GM12873 (cell line): Measurements from ENCODE around the gene ZBTB46.

Experiments
- TF ChIP-seq, protein P1 (sequence below): IDR thresholded peaks from 2 replicates; pipeline ENCODE4 v1.5.1; 2012; ENCODE audit warnings: low read depth, mild to moderate bottlenecking, moderate library complexity, low read length, control low read depth; ENCODE audit not compliant: insufficient read depth; ENCODE audit errors: missing control alignments

The ZBTB46 gene

DNA sequence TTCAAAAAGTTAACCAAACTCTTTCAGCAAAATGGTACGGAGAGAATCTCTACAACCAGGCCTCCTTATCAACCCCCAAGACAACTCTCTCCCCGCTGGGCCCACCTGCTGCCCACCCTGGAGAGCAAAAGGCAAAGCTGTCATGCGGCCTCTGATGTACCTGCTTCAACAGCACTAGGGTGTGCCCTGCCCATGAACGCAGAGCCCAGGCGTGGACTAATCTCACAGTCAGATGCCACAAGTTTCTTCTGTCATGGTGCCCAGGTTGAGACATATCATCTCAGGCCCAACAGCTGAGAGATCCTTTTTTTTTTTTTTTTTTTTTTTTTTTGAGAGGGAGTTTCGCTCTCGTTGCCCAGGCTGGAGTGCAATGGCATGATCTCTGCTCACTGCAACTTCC is 65.2 kb downstream of the ZBTB46 start:
- TF ChIP-seq, protein P1, sequence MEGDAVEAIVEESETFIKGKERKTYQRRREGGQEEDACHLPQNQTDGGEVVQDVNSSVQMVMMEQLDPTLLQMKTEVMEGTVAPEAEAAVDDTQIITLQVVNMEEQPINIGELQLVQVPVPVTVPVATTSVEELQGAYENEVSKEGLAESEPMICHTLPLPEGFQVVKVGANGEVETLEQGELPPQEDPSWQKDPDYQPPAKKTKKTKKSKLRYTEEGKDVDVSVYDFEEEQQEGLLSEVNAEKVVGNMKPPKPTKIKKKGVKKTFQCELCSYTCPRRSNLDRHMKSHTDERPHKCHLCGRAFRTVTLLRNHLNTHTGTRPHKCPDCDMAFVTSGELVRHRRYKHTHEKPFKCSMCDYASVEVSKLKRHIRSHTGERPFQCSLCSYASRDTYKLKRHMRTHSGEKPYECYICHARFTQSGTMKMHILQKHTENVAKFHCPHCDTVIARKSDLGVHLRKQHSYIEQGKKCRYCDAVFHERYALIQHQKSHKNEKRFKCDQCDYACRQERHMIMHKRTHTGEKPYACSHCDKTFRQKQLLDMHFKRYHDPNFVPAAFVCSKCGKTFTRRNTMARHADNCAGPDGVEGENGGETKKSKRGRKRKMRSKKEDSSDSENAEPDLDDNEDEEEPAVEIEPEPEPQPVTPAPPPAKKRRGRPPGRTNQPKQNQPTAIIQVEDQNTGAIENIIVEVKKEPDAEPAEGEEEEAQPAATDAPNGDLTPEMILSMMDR: no peak

DNA sequence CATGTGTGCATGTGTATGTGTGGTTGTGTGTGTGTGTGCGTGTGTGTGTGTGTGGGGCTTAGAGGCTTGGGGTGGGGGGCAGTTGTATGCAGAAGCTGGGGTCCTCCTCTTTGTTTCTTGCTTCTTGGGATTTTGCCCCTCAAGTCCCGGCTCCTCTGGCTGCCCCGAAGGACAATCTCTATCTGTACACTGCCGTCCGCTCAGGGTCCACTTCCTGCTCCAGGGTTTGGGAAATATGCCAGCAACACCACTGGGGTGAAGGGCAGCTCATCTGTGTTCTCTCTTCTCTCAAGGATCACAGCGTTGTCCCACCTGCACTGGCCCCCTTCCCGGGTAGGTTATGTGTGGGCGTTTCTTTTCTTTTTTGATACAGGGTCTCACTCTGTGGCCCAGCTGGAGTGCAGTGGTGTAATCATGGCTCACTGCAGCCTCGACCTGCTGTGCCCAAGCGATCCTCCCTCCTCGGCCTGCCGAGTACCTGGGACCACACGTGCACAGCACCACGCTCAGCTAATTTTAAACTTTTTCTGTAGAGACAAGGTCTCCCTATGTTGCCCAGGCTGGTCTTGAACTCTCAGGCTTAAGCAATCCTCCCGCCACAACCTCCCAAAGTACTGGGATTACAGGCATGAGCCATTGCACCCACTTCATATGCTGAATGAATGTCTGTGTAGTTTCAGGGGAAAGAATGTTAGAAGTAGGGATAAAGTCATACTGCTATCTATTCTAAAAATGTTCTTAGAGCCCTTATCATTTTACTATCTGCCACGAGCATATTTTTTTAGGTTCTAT is 65.8 kb downstream of the ZBTB46 start:
- TF ChIP-seq, protein P1: no peak

DNA sequence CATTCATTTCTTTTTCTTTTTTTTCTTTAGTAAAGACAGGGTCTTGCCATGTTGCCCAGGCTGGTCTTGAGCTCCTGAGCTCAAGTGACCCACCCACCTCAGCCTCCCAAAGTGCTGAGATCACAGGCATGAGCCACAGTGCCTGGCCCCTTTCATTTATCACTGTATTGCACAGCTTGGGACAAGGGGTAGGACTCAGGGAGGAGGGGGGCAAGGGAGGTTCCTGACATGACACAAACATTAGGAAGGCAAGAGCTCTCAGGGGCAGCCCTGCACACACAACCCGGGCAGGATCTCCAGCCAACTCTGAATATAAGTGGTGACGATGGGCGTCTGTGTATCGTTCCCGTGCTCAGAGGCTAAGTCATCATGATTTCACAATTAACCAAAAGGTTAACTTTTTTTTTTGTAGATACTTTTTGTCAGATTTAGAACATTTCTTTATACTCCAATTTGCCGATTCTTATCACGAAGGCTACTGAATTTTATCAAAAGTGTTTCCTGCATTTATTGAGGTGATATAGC is 71.6 kb downstream of the ZBTB46 start:
- TF ChIP-seq, protein P1: no peak

DNA sequence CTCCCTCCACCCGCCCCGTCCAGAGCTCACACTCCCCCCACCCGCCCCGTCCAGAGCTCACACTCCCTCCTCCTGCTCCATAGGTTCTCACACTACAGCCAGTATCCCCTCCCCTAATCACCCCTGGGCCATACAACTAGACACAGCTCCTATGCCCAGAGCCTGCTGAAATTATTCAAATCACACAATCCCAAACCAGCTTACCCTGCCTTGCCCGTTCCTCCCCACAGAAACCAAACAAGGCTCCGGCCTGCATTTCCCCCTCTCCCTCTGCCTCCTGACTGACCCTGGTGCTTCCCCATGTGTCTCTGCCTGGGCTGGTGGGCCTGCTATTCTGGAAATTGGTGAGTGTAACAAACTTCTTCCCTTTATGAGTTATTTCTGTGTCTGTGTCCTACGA is 72.9 kb downstream of the ZBTB46 start:
- TF ChIP-seq, protein P1: no peak

DNA sequence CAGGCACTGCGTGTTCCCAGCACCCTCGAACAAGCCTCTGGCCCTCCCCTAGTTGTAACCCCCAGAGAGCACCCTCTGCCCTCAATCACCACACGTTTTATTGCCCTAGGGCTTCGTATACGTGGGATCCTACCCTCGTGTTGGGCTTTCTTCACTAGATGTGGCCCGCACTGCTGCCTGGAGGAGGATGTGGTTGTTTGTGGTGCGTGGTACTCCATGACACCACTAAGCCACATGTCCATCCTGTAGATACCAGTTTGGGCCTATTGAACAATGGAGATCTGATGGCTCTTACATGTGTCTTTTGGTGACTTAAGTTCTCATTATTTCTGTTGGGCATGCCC is 74.4 kb downstream of the ZBTB46 start:
- TF ChIP-seq, protein P1: no peak

DNA sequence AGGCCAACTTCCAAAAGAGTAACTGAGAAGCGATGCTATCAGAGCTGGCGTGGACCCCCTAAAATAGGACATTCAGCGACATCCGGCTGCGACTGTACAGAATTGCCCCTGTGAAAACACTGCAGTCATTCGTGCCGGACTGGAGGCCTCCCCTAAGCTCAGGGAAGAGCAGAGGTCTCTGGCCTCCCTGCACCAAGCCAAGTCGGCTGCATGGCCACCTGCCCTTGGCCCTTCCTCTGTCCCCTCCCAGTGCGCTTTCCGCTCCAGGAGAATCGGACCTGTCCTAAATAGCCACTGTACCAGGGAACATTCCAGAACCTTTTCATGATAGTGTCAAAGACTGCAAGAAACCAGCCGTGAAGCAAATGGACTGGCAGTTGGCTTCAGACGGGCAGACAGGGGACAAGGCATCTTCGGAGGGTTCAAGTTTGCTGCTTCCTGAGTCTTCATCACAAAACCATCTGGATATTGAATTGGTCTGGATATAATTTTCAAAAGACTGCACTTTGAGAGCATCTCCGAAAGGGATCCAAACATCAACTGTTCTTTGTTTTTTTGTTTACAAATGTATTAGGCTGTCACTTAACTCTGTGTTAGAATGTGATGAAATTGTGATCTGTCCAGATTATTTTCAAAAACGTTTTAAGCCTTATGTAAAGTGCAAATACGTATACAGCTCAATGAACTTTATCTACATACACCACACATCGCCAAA is 75.0 kb downstream of the ZBTB46 start:
- TF ChIP-seq, protein P1: no peak

DNA sequence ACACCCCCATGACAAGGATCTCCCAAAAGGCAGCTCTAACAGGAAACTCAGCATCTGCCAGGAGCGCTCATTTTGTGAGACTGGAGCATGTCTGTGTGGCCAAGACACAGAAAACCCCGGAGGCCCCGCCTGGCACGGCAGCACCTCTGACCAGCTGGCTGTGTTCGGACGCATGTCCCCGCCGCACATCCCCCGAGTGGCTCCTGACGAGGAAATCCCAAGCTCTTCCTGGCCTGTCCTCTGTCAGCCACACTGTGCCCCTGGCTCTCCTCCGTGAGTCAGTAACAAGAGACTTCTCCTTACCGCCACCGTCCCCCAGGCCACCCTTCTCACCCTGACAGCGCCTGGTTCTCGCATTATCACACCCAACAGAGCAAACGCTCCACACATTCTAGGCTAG is 77.1 kb downstream of the ZBTB46 start:
- TF ChIP-seq, protein P1: no peak
